Smooth muscle cell (in vitro differentiated cells): ENCODE results near the gene PCAT6. TPM values are rescaled to one million over a fixed set of nuclear protein-coding genes. Genes with fewer than 3 reads are reported as not detected.

Experiments used
- DNase-seq: peaks from one replicate; lab custom pipeline; 2025; ENCODE audit not compliant: unreplicated experiment; lab: John Stamatoyannopoulos, UW
- H2AFZ ChIP-seq: fragments of 200-600 bp; sonication (generic); 2 replicates; pipeline ENCODE4 v1.6.0; 2016; ENCODE audit warnings: antibody characterized with exemption, low read depth, mild to moderate bottlenecking
- H3F3A ChIP-seq: fragments of 200-600 bp; sonication (generic); 2 replicates; pipeline ENCODE4 v1.6.0; 2017; ENCODE audit warnings: antibody characterized with exemption, low read depth
- H3K27ac ChIP-seq: fragments of 200-600 bp; sonication (generic); 2 replicates; pipeline ENCODE4 v1.5.1; 2016; ENCODE audit warnings: low read depth, mild to moderate bottlenecking
- H3K27me3 ChIP-seq: fragments of 200-600 bp; sonication (generic); 2 replicates; pipeline ENCODE4 v1.6.1; 2016; ENCODE audit warnings: low read depth, mild to moderate bottlenecking
- H3K36me3 ChIP-seq: fragments of 200-600 bp; sonication (generic); 2 replicates; pipeline ENCODE4 v1.5.1; 2016; ENCODE audit warnings: low read depth
- H3K4me1 ChIP-seq: fragments of 200-600 bp; sonication (generic); 2 replicates; pipeline ENCODE4 v1.5.1; 2016; ENCODE audit warnings: low read depth
- H3K4me2 ChIP-seq: fragments of 200-600 bp; sonication (generic); 2 replicates; pipeline ENCODE4 v1.6.0; 2016; ENCODE audit warnings: mild to moderate bottlenecking
- H3K4me3 ChIP-seq: fragments of 200-600 bp; sonication (generic); 2 replicates; pipeline ENCODE4 v1.5.1; 2016; ENCODE audit warnings: mild to moderate bottlenecking
- H3K79me2 ChIP-seq: fragments of 200-600 bp; sonication (generic); 2 replicates; pipeline ENCODE4 v1.6.0; 2016; ENCODE audit warnings: low read depth, mild to moderate bottlenecking
- H3K9ac ChIP-seq: fragments of 200-600 bp; sonication (generic); 2 replicates; pipeline ENCODE4 v1.6.0; 2016; ENCODE audit warnings: low read depth
- H3K9me3 ChIP-seq: fragments of 200-600 bp; sonication (generic); replicated peaks from 2 replicates; pipeline ENCODE4 v1.5.1; 2016; ENCODE audit warnings: low read depth
- H4K20me1 ChIP-seq: fragments of 200-600 bp; sonication (generic); 2 replicates; pipeline ENCODE4 v1.6.0; 2016; ENCODE audit warnings: low read depth
- WGBS: methylation state at CpG from one replicate; pipeline ENCODE4 v1.1.7; 2016; ENCODE audit warnings: low lambda C conversion rate; 5-methylcytosine and 5-hydroxymethylcytosine counted together
- polyA plus RNA-seq: library from polyadenylated mRNA; unstranded; fragments of >200 nt; fragmentation: Nextera tagmentation; extraction: Ambion mirVana; gene quantifications from 2 replicates; pipeline ENCODE4 v1.2.1, GENCODE V29; 2016
- small RNA-seq: library from RNA; depleted of rRNA; stranded (forward); fragments of <200 nt; gene quantifications from one replicate; pipeline ENCODE3, GENCODE V24; 2014
- total RNA-seq: library from RNA; depleted of rRNA; stranded (reverse); fragments of >200 nt; gene quantifications from 2 replicates; pipeline ENCODE4 v1.2.3, GENCODE V29; 2014
- TF ChIP-seq, protein P1 (sequence below): fragments of 200-600 bp; sonication (generic); IDR thresholded peaks from 2 replicates; pipeline ENCODE4 v1.5.1; 2017; ENCODE audit warnings: borderline replicate concordance, mild to moderate bottlenecking, antibody characterized with exemption; ENCODE audit not compliant: insufficient read depth, poor library complexity, severe bottlenecking

The PCAT6 gene
- total and polyA plus RNA-seq, 2 experiments from 2014 or later: 13.0 to 30.1 TPM

DNA sequence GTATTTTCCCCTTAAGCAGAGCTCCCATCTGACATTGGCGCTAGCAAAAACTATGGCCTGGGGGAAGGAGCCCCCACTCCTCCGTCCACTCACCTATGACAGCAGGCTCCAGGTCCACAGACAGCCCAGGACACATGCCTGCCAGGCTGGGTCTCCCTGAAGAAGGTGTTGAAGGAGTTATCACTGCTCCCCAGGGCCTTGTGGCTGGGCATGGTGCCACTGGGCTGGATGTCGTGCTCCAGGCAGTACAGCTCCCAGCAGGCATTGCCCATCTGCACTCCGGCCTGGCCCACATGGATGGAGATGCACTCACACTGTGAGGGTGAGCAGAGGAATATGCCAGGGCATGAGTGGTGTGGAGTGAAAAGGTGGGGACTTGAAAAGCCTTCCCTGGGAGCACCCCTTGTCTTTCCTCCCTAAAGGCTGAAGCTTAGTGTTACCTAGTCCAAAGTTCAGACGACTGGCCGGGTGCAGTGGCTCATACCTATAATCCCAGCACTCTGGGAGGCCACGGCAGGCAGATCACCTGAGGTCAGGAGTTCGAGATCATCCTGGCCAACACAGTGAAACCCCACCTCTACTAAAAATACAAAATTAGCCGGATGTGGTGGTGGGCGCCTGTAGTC is 48.1 kb downstream of the PCAT6 start:
- H3F3A ChIP-seq: no peaks in the 10 kb centered on the region
- no peak for DNase-seq
- 94% methylated on average over 10 of the region's 10 CpGs for WGBS

DNA sequence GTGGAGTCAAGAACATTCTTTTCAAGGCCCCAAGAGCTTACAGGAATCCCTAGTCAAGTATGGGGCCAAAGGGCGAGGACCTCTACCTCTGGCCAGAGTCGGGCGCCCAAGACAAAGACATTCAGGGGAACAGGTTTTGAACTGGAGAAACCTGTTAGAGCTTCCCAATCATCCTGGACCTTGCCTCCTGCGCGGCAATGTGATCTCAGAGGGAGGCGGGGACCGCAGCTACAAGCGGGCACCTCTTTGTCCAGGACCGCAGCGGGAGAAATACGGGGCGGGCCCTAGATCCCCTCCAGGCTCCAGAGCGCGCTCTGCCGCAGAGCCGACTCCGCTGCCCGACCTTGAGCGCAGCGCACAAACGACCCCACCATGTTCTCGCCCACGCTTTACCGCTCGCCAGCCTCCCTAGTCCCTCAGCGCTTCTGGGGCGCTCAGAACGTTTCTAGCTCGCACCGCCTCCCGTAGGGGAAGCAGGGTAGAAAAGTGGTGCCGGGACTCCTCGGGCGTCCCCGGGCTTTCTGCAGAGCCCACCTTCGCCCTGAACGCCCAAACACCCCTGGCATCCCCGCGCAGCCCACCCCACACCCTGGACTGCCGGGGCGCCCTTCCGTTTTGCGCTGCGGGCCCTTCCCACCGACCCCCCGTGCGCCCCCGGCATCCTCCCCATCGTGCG is 50.1 kb downstream of the PCAT6 start:
- peak overlapping the region; percentile 89 for H3K4me3 ChIP-seq
- 2% methylated on average over 44 of the region's 50 CpGs for WGBS
- H3K27me3 ChIP-seq: no peaks in the 10 kb centered on the region
- peaks cover 5% of the 10 kb centered on the region for H3K4me1 ChIP-seq
- no peaks in the 10 kb centered on the region for H3K36me3 ChIP-seq
- peak; percentile 24 for DNase-seq
- TF ChIP-seq, protein P1, sequence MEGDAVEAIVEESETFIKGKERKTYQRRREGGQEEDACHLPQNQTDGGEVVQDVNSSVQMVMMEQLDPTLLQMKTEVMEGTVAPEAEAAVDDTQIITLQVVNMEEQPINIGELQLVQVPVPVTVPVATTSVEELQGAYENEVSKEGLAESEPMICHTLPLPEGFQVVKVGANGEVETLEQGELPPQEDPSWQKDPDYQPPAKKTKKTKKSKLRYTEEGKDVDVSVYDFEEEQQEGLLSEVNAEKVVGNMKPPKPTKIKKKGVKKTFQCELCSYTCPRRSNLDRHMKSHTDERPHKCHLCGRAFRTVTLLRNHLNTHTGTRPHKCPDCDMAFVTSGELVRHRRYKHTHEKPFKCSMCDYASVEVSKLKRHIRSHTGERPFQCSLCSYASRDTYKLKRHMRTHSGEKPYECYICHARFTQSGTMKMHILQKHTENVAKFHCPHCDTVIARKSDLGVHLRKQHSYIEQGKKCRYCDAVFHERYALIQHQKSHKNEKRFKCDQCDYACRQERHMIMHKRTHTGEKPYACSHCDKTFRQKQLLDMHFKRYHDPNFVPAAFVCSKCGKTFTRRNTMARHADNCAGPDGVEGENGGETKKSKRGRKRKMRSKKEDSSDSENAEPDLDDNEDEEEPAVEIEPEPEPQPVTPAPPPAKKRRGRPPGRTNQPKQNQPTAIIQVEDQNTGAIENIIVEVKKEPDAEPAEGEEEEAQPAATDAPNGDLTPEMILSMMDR: no peak
- H3F3A ChIP-seq: no peaks in the 10 kb centered on the region
- H3K9ac ChIP-seq: peak overlapping the region; percentile 48
- H3K4me2 ChIP-seq: peak overlapping the region; percentile 99
- H3K9me3 ChIP-seq: no peaks in the 10 kb centered on the region
- no peaks in the 10 kb centered on the region for H4K20me1 ChIP-seq
- H3K79me2 ChIP-seq: no peaks in the 10 kb centered on the region
- H2AFZ ChIP-seq: peak overlapping the region; percentile 97
- peak overlapping the region; percentile 33 for H3K27ac ChIP-seq

More for the DNA sequence above, 48.1 kb downstream of the PCAT6 start:
- H3K9ac ChIP-seq: no peak overlapping the region
- H3K4me1 ChIP-seq: peaks cover 5% of the 10 kb centered on the region
- no peaks in the 10 kb centered on the region for H3K27me3 ChIP-seq
- no peak overlapping the region for H3K4me3 ChIP-seq
- no peak overlapping the region for H3K27ac ChIP-seq
- no peaks in the 10 kb centered on the region for H4K20me1 ChIP-seq
- no peak overlapping the region for H2AFZ ChIP-seq
- H3K79me2 ChIP-seq: no peaks in the 10 kb centered on the region
- H3K4me2 ChIP-seq: no peak overlapping the region
- no peaks in the 10 kb centered on the region for H3K9me3 ChIP-seq
- TF ChIP-seq, protein P1: no peak
- no peaks in the 10 kb centered on the region for H3K36me3 ChIP-seq

Small RNA genes within 50 kb of the gene (small RNA-seq; reads per million reads assigned to genes)
- 0.18 reads per million for gene AC098934.3

Other genes with a start within 250 kb of the PCAT6 start
- gene SYT2, start 100.5 kb upstream of the PCAT6 start, total RNA-seq: not detected in 2 replicates
- 0.31 TPM in 1 of 2 replicates, not detected in the other for gene SYT2, start 100.5 kb upstream of the PCAT6 start, polyA plus RNA-seq
- gene KDM5B, start 2.5 kb upstream of the PCAT6 start, total RNA-seq: 158 and 178 TPM in 2 replicates
- 94.1 and 128 TPM in 2 replicates for gene KDM5B, start 2.5 kb upstream of the PCAT6 start, polyA plus RNA-seq
- gene RABIF, start 78.2 kb downstream of the PCAT6 start, total RNA-seq: 5.2 and 5.6 TPM in 2 replicates
- gene RABIF, start 78.2 kb downstream of the PCAT6 start, polyA plus RNA-seq: 6.9 and 9.8 TPM in 2 replicates
- 22.7 and 25.4 TPM in 2 replicates for gene KLHL12, start 116.3 kb downstream of the PCAT6 start, total RNA-seq
- gene KLHL12, start 116.3 kb downstream of the PCAT6 start, polyA plus RNA-seq: 19.0 and 19.5 TPM in 2 replicates
- 132 TPM in 2 replicates for gene ADIPOR1, start 147.4 kb downstream of the PCAT6 start, total RNA-seq
- gene ADIPOR1, start 147.4 kb downstream of the PCAT6 start, polyA plus RNA-seq: 146 and 150 TPM in 2 replicates
- 35.1 and 37.5 TPM in 2 replicates for gene CYB5R1, start 156.3 kb downstream of the PCAT6 start, total RNA-seq
- gene CYB5R1, start 156.3 kb downstream of the PCAT6 start, polyA plus RNA-seq: 34.7 and 59.8 TPM in 2 replicates
- 55.0 and 68.6 TPM in 2 replicates for gene TMEM183A, start 196.4 kb downstream of the PCAT6 start, total RNA-seq
- gene TMEM183A, start 196.4 kb downstream of the PCAT6 start, polyA plus RNA-seq: 54.9 and 60.4 TPM in 2 replicates
- gene PPFIA4, start 215.5 kb downstream of the PCAT6 start, total RNA-seq: 10.4 and 10.8 TPM in 2 replicates
- 6.5 and 9.0 TPM in 2 replicates for gene PPFIA4, start 215.5 kb downstream of the PCAT6 start, polyA plus RNA-seq